Stimulated activated CD4-positive, alpha-beta T cell treated with anti-CD3 and anti-CD28 coated beads, TNF-alpha, amount 100 ng/mL, for 48 hours (primary cell): Measurements from ENCODE around the gene CIC.
"Not testable (repeated sequence)": the region's sequence is repeated elsewhere in the genome, so short reads cannot be mapped to it uniquely, and the experiment has no call there.

ENCODE experiments used
- DNase-seq, 3 donors: peaks; one replicate each; pipeline ENCODE4 v3.0.0-alpha.2; 2020; ENCODE audit warnings: low read depth in 3 of 3

The CIC gene

GRCh38 chr19:42333975-42334696, 65.1 kb downstream of the CIC start:
- no peak for DNase-seq

GRCh38 chr19:42334697-42335373, 65.8 kb downstream of the CIC start:
- no peak for DNase-seq

GRCh38 chr19:42335374-42335936, 66.4 kb downstream of the CIC start:
- no peak for DNase-seq

GRCh38 chr19:42335971-42336370, 66.9 kb downstream of the CIC start:
- DNase-seq: no peak

- DNase-seq: not testable (repeated sequence)
These were observed 70.2 kb downstream of the CIC start for GRCh38 chr19:42339126-42339860.

GRCh38 chr19:42339922-42340321, 70.9 kb downstream of the CIC start:
- not testable (repeated sequence) for DNase-seq

GRCh38 chr19:42343344-42344110, 74.5 kb downstream of the CIC start:
- no peak for DNase-seq

GRCh38 chr19:42344336-42344893, 75.4 kb downstream of the CIC start:
- no peak for DNase-seq
